Stimulated activated CD4-positive, alpha-beta T cell treated with anti-CD3 and anti-CD28 coated beads, Interleukin-2, amount 100 ng/mL, for 48 hours (primary cell): ENCODE data around the gene TMCO6.
"Not testable (repeated sequence)": the region's sequence is repeated elsewhere in the genome, so short reads cannot be mapped to it uniquely, and the experiment has no call there.

Experiments used
- DNase-seq, 2 donors: peaks; one replicate each; pipeline ENCODE4 v3.0.0-alpha.2; 2020

Gene TMCO6

GRCh38 chr5:140631036-140631417 lies 8.2 kb upstream of the TMCO6 start:
- no peak for DNase-seq

- peak in 1 of 2 donors; percentile 26 for DNase-seq
These were observed 7.4 kb upstream of the TMCO6 start for GRCh38 chr5:140631831-140632365.

- peak; percentile 32 to 35 for DNase-seq
These were observed 6.8 kb upstream of the TMCO6 start for GRCh38 chr5:140632366-140633020.

- peak in 1 of 2 donors; percentile 5 for DNase-seq
These were observed 6.2 kb upstream of the TMCO6 start, which contains the start of gene CD14 for GRCh38 chr5:140633021-140633471. CD14 (minus strand) TSS chr5:140633175; CDS start chr5:140633071, 104 bp downstream.

GRCh38 chr5:140633501-140633900 lies 5.8 kb upstream of the TMCO6 start:
- DNase-seq: no peak

- no peak for DNase-seq
These were observed 5.1 kb upstream of the TMCO6 start for GRCh38 chr5:140634103-140634502.

GRCh38 chr5:140635291-140636257 lies 3.7 kb upstream of the TMCO6 start:
- DNase-seq: no peak

- DNase-seq: no peak
These were observed 1.7 kb upstream of the TMCO6 start for GRCh38 chr5:140637371-140638100.

- DNase-seq: not testable (repeated sequence)
These were observed 428 bp upstream of the TMCO6 start for GRCh38 chr5:140638898-140639147.

- no peak for DNase-seq
These were observed 2.5 kb downstream of the TMCO6 start for GRCh38 chr5:140641716-140642115.

- DNase-seq: no peak
These were observed 3.5 kb downstream of the TMCO6 start for GRCh38 chr5:140642718-140643117.

GRCh38 chr5:140647042-140647419 lies 7.8 kb downstream of the TMCO6 start:
- DNase-seq: no peak

- no peak for DNase-seq
These were observed 19.6 kb downstream of the TMCO6 start for GRCh38 chr5:140658870-140659269.

GRCh38 chr5:140660371-140660770 lies 21.1 kb downstream of the TMCO6 start:
- not testable (repeated sequence) for DNase-seq

GRCh38 chr5:140664030-140664358 lies 24.7 kb downstream of the TMCO6 start:
- DNase-seq: no peak

- peak; percentile 93 to 94 for DNase-seq
These were observed 25.3 kb downstream of the TMCO6 start, which contains the start of gene WDR55 for GRCh38 chr5:140664359-140665119. WDR55 (plus strand) TSS chr5:140664904; CDS start chr5:140664913, 9 bp downstream.

- not testable (repeated sequence) for DNase-seq
These were observed 31.8 kb downstream of the TMCO6 start for GRCh38 chr5:140671035-140671434.

GRCh38 chr5:140671472-140672125 lies 32.3 kb downstream of the TMCO6 start:
- no peak for DNase-seq

GRCh38 chr5:140672455-140673186 lies 33.4 kb downstream of the TMCO6 start:
- DNase-seq: no peak

- no peak for DNase-seq
These were observed 34.1 kb downstream of the TMCO6 start, which contains the start of gene DND1 for GRCh38 chr5:140673187-140673976. DND1 (minus strand) TSS chr5:140673576; CDS start chr5:140673542, 34 bp downstream.
